ENCODE data around the gene HDAC7. TPM values are rescaled to one million over a fixed set of nuclear protein-coding genes. Genes with fewer than 3 reads are reported as not detected.
A peak's percentile ranks its signal among the peaks of the same experiment; 100 is the strongest.

HDAC7 gene
- total RNA-seq, 3 donors from 2014 or later (not counting 1 experiment from before 2014, with no cell fraction given): 141 to 235 (median 147) TPM

- H3K27me3 Mint-ChIP-seq (ENCODE audit: low read depth in 2 of 2): peaks cover 0 to 6% of the 10 kb centered on the region in 2 donors
- 52% methylated on average over 8 of the region's 14 CpGs for WGBS (ENCODE audit: insufficient coverage)
- Histone ChIP-seq H3K4me3 (ENCODE audit: low read length) (peak overlapping the region; percentile 29), H3K9me3 (ENCODE audit: control insufficient read depth, insufficient read depth, low read length) (no peaks in the 10 kb centered on the region), H3K36me3 (ENCODE audit: control insufficient read depth, insufficient read depth, low read length) (no peaks in the 10 kb centered on the region), H3K4me1 (ENCODE audit: control insufficient read depth, insufficient read depth, low read length) (peaks cover 35% of the 10 kb centered on the region), H3K27ac (ENCODE audit: low read length) (no peak overlapping the region), H3K27me3 (ENCODE audit: control insufficient read depth, insufficient read depth, low read length) (peaks cover 3% of the 10 kb centered on the region)
- DNase-seq: no peak
- TF ChIP-seq, protein P1, sequence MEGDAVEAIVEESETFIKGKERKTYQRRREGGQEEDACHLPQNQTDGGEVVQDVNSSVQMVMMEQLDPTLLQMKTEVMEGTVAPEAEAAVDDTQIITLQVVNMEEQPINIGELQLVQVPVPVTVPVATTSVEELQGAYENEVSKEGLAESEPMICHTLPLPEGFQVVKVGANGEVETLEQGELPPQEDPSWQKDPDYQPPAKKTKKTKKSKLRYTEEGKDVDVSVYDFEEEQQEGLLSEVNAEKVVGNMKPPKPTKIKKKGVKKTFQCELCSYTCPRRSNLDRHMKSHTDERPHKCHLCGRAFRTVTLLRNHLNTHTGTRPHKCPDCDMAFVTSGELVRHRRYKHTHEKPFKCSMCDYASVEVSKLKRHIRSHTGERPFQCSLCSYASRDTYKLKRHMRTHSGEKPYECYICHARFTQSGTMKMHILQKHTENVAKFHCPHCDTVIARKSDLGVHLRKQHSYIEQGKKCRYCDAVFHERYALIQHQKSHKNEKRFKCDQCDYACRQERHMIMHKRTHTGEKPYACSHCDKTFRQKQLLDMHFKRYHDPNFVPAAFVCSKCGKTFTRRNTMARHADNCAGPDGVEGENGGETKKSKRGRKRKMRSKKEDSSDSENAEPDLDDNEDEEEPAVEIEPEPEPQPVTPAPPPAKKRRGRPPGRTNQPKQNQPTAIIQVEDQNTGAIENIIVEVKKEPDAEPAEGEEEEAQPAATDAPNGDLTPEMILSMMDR (IDR thresholded peaks at IDR 0.05): no peak
- no peaks in the 10 kb centered on the region for H3K9me3 Mint-ChIP-seq
- intact Hi-C loops (cut with micrococcal nuclease): no loop called here
- ATAC-seq: no peak
- H3K4me3 Mint-ChIP-seq: peak overlapping the region; percentile 88
- peaks cover 11 to 26% of the 10 kb centered on the region in 2 donors for H3K4me1 Mint-ChIP-seq
- H3K36me3 Mint-ChIP-seq: no peaks in the 10 kb centered on the region
- peak overlapping the region in 1 of 2 donors; percentile 73 for H3K27ac Mint-ChIP-seq
These were observed 45.7 kb downstream of the HDAC7 start for GRCh38 chr12:47773858-47774580.

- H3K27me3 ChIP-seq (ENCODE audit: control insufficient read depth, insufficient read depth, low read length): peaks cover 3% of the 10 kb centered on the region
- WGBS (ENCODE audit: insufficient coverage): under 1% methylated on average over 104 of the region's 106 CpGs
- H3K4me1 ChIP-seq (ENCODE audit: control insufficient read depth, insufficient read depth, low read length): peaks cover 32% of the 10 kb centered on the region
- no peaks in the 10 kb centered on the region for H3K36me3 Mint-ChIP-seq
- no peaks in the 10 kb centered on the region for H3K36me3 ChIP-seq (ENCODE audit: control insufficient read depth, insufficient read depth, low read length)
- TF ChIP-seq, protein P1 (IDR thresholded peaks at IDR 0.05): no peak
- peak within 1 kb of the TSS; percentile 31 for H3K4me3 ChIP-seq (ENCODE audit: low read length)
- H3K9me3 Mint-ChIP-seq: no peaks in the 10 kb centered on the region
- peak; percentile 67 to 86 for DNase-seq
- ATAC-seq: peak; percentile 88 to 90 (median 89)
- H3K27me3 Mint-ChIP-seq (ENCODE audit: low read depth in 2 of 2): peaks cover 0 to 6% of the 10 kb centered on the region in 2 donors
- no peak within 1 kb of the TSS for H3K27ac ChIP-seq (ENCODE audit: low read length)
- peaks cover 9 to 25% of the 10 kb centered on the region in 2 donors for H3K4me1 Mint-ChIP-seq
- H3K4me3 Mint-ChIP-seq: peak within 1 kb of the TSS; percentile 88
- intact Hi-C loops (cut with micrococcal nuclease): no loop called here
- H3K27ac Mint-ChIP-seq: peak within 1 kb of the TSS in 1 of 2 donors; percentile 73
- no peaks in the 10 kb centered on the region for H3K9me3 ChIP-seq (ENCODE audit: control insufficient read depth, insufficient read depth, low read length)
These were observed 46.4 kb downstream of the HDAC7 start, which contains the start of gene SLC48A1 for GRCh38 chr12:47773062-47773857. Gene SLC48A1 (plus strand): TSS chr12:47773238. CDS start chr12:47773305, 67 bp downstream.

- intact Hi-C loops (cut with micrococcal nuclease): no loop called here
- no peaks in the 10 kb centered on the region for H3K36me3 Mint-ChIP-seq
- peaks cover 0 to 6% of the 10 kb centered on the region in 2 donors for H3K27me3 Mint-ChIP-seq (ENCODE audit: low read depth in 2 of 2)
- TF ChIP-seq, protein P1 (IDR thresholded peaks at IDR 0.05): no peak
- Histone ChIP-seq H3K4me1 (ENCODE audit: control insufficient read depth, insufficient read depth, low read length) (peaks cover 29% of the 10 kb centered on the region), H3K9me3 (ENCODE audit: control insufficient read depth, insufficient read depth, low read length) (no peaks in the 10 kb centered on the region), H3K4me3 (ENCODE audit: low read length) (peak overlapping the region; percentile 31), H3K27ac (ENCODE audit: low read length) (no peak overlapping the region), H3K36me3 (ENCODE audit: control insufficient read depth, insufficient read depth, low read length) (no peaks in the 10 kb centered on the region), H3K27me3 (ENCODE audit: control insufficient read depth, insufficient read depth, low read length) (peaks cover 3% of the 10 kb centered on the region)
- 8% methylated on average over 13 of the region's 17 CpGs for WGBS (ENCODE audit: insufficient coverage)
- peak overlapping the region in 1 of 2 donors; percentile 37 for H3K27ac Mint-ChIP-seq
- DNase-seq (no peak), ATAC-seq (no peak)
- H3K4me3 Mint-ChIP-seq: peak overlapping the region; percentile 85
- peaks cover 9 to 20% of the 10 kb centered on the region in 2 donors for H3K4me1 Mint-ChIP-seq
- H3K9me3 Mint-ChIP-seq: no peaks in the 10 kb centered on the region
These were observed 47.0 kb downstream of the HDAC7 start for GRCh38 chr12:47772738-47773061.

Measured in natural killer cell (primary cell).